ENCODE data around the gene CDHR1.

GRCh38 chr10:84152769-84153168 is 41.6 kb upstream of the CDHR1 start:
- TF ChIP-seq, protein P1, sequence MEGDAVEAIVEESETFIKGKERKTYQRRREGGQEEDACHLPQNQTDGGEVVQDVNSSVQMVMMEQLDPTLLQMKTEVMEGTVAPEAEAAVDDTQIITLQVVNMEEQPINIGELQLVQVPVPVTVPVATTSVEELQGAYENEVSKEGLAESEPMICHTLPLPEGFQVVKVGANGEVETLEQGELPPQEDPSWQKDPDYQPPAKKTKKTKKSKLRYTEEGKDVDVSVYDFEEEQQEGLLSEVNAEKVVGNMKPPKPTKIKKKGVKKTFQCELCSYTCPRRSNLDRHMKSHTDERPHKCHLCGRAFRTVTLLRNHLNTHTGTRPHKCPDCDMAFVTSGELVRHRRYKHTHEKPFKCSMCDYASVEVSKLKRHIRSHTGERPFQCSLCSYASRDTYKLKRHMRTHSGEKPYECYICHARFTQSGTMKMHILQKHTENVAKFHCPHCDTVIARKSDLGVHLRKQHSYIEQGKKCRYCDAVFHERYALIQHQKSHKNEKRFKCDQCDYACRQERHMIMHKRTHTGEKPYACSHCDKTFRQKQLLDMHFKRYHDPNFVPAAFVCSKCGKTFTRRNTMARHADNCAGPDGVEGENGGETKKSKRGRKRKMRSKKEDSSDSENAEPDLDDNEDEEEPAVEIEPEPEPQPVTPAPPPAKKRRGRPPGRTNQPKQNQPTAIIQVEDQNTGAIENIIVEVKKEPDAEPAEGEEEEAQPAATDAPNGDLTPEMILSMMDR (conservative IDR thresholded peaks at IDR 0.05): no peak
- TF ChIP-seq EZH2 (IDR thresholded peaks at IDR 0.05; ENCODE audit: low read depth): no peak

All from PC-9 (cell line).